ENCODE data around the gene PALLD.
"Not testable (repeated sequence)": the region's sequence is repeated elsewhere in the genome, so short reads cannot be mapped to it uniquely, and the experiment has no call there.

The PALLD gene

DNA sequence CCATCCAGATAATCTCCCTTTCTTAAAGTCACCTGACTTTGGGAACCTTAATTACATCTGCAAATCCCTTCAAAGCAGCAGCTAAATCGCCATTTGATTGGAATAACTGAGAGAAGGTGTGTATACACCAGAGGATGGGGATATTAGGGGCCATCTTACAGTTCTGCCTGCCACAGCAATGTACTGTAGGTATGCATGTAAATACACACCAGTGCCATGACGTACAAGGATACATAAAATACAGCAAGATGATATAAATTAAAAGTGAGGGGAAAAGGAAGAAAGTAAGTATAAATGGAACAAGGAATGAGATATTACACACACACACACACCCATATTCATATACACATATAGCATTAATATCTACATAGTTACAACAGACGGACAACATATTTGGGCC, 432.0 kb downstream of the PALLD start:
- DNase-seq = no peak

DNA sequence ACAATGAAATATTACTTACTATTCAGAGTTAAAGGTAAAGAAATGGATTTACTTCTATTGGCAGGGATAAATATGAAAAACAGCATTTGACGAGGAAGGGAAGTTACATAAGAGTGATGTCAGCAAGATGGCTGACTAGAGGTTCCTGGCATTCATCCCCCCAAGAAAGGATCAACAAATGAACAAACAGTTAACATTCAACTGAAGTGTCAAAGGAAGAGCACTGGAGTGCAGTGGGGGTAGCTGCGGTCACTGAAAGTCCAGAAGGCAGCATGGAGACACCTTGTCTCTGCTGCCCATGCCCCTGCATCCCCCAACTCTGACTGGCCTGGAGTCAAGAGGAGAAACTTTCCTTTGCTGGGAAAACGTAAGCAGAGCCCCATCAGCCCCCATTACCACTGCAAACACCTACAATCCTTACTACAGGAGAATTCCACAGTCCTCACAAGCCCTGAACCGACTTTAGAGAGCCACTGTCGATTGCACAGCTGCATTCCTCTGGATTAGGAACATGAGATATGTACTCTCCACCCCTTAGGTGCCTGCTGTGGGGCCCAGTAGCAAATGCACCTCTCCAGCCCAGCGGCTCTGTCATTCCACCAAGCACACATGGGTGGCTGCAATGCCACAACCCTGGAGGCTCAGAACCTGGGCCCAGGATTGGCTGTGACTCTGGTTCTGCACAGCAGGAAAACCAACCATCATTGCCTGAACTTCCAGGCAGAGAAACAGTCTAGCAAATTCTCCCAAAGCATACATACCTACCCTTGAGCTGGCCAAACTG, 433.8 kb downstream of the PALLD start:
- no peak for DNase-seq

DNA sequence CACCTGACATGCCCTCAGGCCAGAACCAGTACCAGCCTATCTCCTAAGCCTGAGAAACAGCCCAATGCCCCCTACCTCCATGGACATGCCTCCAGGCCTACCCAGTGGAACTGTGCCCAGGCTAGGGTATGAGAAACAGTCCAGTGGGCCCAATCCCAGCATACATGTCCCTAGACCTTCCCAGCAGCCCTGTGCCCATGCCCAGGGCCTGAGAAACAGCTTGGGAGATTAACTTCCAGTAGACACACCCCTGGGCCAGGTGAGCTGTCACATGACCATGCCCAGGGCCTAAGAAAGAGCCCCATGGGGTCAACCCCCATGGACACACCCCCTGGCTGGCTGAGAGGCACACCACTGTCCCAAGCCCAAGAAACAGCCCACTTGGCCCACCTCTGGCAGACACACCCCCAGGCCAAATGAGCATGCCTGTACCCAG, 434.4 kb downstream of the PALLD start:
- no peak for DNase-seq

DNA sequence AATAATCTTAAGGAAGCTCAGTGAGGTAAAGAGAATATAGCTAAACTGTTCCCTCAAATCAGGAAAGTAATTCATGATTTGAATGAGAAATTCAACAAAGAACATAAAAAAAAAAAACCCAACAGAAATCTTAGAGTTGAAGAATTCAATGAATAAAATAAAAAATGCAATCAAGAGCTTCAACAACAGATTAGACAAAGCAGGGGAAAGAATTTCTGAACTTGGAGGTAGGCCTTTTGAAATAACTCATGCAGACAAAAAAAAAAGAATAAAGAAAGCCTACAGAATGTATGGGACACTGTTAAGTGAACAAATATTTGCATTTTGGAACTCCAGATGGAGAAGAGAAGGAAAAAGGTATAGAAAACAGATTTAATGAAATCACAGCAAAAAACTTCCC, 435.3 kb downstream of the PALLD start:
- no peak for DNase-seq

DNA sequence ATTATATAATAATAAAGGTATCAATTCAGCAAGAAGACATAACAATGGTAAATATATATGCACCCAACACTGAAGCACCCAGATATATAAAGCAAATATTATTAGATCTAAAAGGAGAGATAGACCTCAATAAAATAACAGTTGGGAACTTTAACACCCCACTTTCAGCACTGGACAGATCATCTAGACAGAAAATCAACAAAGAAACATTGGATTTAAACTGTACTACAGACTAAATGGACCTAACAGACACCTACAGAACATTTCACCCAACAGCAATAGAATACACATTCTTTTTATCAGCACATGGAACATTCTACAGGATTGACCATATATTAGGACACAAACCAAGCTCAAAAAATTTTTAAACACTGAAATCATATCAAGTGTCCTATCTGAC, 436.6 kb downstream of the PALLD start:
- no peak for DNase-seq

DNA sequence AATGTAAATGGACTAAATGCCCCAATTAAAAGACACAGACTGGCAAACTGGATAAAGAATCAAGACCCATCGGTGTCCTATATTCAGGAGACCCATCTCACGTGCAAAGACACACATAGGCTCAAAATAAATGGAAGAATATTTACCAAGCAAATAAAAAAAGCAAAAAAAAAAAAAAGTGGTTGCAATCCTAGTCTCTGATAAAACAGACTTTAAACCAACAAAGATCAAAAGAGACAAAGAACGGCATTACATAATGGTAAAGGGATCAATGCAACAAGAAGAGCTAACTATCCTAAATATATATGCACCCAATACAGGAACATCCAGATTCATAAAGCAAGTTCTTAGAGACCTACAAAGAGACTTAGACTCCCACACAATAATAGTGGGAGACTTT, 440.6 kb downstream of the PALLD start:
- DNase-seq = not testable (repeated sequence)

DNA sequence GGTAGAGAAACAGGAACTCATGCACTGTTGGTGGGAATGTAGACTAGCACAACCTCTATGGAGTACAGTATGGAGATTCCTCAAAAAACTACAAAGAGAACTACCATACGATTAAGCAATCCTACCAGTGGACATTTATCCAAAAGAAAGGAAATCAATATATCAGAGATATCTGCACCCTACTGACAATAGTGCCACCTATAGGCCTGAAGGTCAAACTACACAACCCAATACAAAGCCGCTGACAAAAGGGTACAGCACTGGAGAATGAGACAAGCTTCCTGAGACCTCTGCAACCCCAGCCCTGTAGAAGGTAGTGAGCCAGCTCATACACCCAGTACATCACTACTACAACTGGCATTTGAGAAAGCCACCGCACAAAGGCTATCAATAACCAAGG, 446.1 kb downstream of the PALLD start:
- DNase-seq = no peak

DNA sequence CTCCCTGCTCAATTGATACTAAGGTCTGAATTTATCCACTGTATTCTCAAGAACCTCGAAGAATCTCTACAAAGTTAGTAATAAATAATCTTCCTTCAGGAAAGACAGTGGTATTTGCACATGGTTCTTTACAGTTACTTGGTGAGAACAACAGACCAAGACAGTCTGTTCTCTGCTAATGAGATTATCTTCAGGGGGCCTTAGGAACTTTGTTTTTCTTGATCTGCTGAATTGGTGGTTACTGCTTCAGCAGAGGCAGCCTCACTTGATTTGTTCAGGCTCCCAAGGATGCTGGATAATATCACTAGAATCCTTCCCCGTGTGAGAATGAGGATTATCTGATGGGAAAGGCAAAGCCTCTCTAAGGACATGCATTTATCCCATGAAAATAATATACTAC, 448.4 kb downstream of the PALLD start:
- no peak for DNase-seq

DNA sequence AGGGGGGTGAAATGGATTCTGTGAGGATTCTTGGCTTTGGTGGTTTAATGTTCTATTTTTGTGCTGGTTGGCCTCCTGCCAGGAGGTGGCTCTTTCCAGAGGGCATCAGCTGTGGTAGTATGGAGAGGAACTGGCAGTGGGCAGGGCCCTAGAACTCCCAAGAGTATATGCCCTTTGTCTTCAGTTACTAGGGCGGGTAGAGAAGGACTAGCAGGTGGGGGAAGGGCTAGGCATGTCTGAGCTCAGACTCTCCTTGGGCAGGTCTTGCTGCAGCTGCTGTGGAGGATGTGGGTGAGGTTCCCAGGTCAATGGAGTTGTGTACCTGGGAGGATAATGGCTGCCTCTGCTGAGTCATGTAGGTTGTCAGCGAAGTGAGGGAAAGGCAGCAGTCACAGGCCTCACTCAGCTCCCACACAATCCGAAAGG, 456.0 kb downstream of the PALLD start:
- not testable (repeated sequence) for DNase-seq

DNA sequence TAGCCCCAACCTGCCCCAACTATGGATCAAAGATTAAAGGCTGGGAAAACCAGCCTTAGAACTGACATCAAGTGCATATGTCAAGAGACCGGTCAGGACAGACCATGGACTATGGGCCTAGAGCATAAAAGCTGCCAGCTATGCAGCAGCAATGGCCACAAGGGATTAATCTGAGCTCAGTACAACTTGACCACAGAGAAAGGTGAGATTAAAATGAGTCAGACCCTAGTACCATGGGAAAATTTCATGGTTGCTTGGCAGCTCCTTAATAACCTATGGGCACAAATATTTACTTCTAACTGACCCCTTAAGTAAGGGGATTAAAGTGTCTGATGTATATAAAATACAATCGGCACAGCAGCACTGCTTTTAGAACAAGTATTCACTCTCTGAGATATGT, 458.8 kb downstream of the PALLD start:
- no peak for DNase-seq

DNA sequence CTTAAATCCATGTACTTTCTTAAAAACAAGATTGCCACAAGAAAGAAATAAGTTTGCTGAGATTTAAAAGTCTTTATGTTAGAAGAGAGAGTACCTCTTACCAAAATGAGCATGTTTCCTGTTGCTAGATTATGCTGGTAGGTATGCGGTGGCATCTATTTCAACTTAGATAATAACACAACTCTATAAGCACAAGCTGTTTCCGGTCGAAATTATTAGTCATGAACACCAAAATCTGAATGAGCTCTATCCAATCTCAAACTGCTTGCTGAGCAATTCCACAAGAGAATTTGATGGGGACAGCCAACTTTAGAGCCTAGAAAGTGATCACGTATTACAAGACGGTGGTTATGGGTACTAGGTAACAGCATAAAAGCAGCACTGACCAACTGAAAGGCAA, 463.9 kb downstream of the PALLD start:
- no peak for DNase-seq

DNA sequence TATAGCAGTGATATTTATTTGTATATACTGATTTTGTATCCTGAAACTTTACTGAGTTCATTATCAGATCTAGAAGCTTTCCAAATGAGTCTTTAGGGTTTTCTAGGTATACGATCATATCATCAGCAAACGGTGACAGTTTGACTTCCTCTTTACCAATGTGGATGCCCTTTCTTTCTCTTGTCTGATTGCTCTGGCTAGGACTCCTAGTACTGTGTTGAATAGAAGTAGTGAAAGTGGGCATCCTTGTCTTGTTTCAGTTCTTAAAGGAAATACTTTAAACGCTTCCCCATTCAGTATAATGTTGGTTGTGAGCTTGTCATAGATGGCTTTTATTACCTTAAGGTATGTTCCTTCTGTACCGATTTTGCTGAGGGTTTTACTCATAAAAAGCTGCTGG, 475.7 kb downstream of the PALLD start:
- no peak for DNase-seq

All from CD4-positive, alpha-beta T cell treated with Interleukin-6 for 4 hours (primary cell).